ENCODE measurements around the gene AQP1.

DNA sequence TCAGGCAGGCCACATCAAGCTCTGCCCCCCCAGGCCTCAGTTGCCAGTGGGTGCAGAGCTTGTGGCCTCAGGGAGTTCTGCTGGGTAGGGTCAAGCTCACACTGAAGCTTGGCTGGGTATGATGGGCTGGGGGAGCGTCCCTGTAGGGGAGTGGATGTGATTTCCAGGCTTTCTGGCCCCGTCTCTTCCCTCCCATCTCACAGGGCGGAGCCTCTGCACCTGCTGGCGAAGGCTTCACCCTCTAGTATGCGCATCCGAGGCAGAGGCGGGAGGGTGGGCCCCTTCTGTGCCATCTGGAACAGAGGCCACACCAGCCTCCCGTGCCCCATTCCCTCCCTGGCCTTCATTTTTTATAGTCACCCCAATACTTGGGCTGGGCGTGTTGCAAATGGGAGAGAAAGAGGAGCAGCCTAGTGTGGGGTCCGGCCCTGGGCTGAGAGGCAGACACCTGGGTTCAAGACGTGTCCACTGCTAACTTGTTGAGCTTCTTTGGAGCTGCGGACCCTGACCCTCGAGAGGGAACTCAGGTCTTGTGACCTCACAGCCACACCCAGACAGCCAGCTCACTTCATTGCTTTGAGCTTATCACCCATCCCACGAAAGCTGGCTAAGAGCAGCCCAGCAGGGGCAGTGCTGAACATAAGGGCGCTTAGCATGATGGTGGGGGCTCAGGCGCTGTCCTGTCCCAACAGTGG, 2.3 kb downstream of the AQP1 start:
- no peak for TF ChIP-seq RAD21 (IDR thresholded peaks at IDR 0.05; ENCODE audit: low read depth)
- TF ChIP-seq EP300 (IDR thresholded peaks at IDR 0.05; ENCODE audit: borderline replicate concordance) = no peak
- TF ChIP-seq, protein P1, sequence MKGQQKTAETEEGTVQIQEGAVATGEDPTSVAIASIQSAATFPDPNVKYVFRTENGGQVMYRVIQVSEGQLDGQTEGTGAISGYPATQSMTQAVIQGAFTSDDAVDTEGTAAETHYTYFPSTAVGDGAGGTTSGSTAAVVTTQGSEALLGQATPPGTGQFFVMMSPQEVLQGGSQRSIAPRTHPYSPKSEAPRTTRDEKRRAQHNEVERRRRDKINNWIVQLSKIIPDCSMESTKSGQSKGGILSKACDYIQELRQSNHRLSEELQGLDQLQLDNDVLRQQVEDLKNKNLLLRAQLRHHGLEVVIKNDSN (IDR thresholded peaks at IDR 0.05) = no peak
- TF ChIP-seq FOXM1 (IDR thresholded peaks at IDR 0.05; ENCODE audit: borderline replicate concordance, low read depth) = no peak
